H9 (cell line): Measurements from ENCODE around the gene SPTBN1. TPM values are rescaled to one million over a fixed set of nuclear protein-coding genes. Genes with fewer than 3 reads are reported as not detected.

Source experiments
- DNase-seq: peaks from one replicate; pipeline ENCODE4 v3.0.0-alpha.2; 2017
- H2AFZ ChIP-seq: one replicate; pipeline ENCODE4 v1.6.1; 2013; ENCODE audit warnings: mild to moderate bottlenecking, low read length, control low read depth, moderate library complexity
- H2AK5ac ChIP-seq: 2 replicates; pipeline ENCODE4 v1.6.1; 2013; ENCODE audit warnings: low read length, control low read depth, mixed read lengths; ENCODE audit not compliant: insufficient read length
- H2BK120ac ChIP-seq: one replicate; pipeline ENCODE4 v1.6.1; 2013; ENCODE audit warnings: low read depth, mild to moderate bottlenecking, low read length, control low read depth, inconsistent platforms; ENCODE audit not compliant: poor library complexity, severe bottlenecking
- H2BK12ac ChIP-seq: 2 replicates; pipeline ENCODE4 v1.6.1; 2013; ENCODE audit warnings: low read length, control low read depth, mixed read lengths, low read depth; ENCODE audit not compliant: insufficient read length
- H2BK15ac ChIP-seq: 2 replicates; pipeline ENCODE4 v1.6.1; 2013; ENCODE audit warnings: low read depth, low read length, control low read depth
- H2BK20ac ChIP-seq: one replicate; pipeline ENCODE4 v1.6.1; 2013; ENCODE audit warnings: low read depth, mild to moderate bottlenecking, low read length, control low read depth, inconsistent platforms; ENCODE audit not compliant: poor library complexity, severe bottlenecking
- H2BK5ac ChIP-seq: 2 replicates; pipeline ENCODE4 v1.6.1; 2013; ENCODE audit warnings: low read length, control low read depth, mixed read lengths; ENCODE audit not compliant: insufficient read length
- H3K14ac ChIP-seq: 2 replicates; pipeline ENCODE4 v1.6.1; 2013; ENCODE audit warnings: low read length, control low read depth; ENCODE audit not compliant: insufficient read depth
- H3K18ac ChIP-seq: 2 replicates; pipeline ENCODE4 v1.6.1; 2013; ENCODE audit warnings: low read depth, mild to moderate bottlenecking, mixed read lengths, low read length, control low read depth; ENCODE audit not compliant: insufficient read length
- H3K23ac ChIP-seq: 2 replicates; pipeline ENCODE4 v1.6.1; 2013; ENCODE audit warnings: low read length, control low read depth, mixed read lengths, low read depth; ENCODE audit not compliant: insufficient read length
- H3K23me2 ChIP-seq: 2 replicates; pipeline ENCODE4 v1.6.1; 2013; ENCODE audit warnings: low read depth, mild to moderate bottlenecking, mixed read lengths, low read length, control low read depth; ENCODE audit not compliant: insufficient read length, poor library complexity, severe bottlenecking
- H3K27ac ChIP-seq: 2 replicates; pipeline ENCODE4 v1.5.1; 2013; ENCODE audit warnings: low read length, control low read depth, mixed read lengths, low read depth; ENCODE audit not compliant: insufficient read length
- H3K27me3 ChIP-seq: 2 replicates; pipeline ENCODE4 v1.6.1; 2013; ENCODE audit warnings: low read length, control low read depth, inconsistent platforms; ENCODE audit not compliant: insufficient read depth
- H3K4ac ChIP-seq: 2 replicates; pipeline ENCODE4 v1.6.1; 2013; ENCODE audit warnings: low read depth, mild to moderate bottlenecking, control low read depth, inconsistent platforms, low read length, moderate library complexity
- H3K4me1 ChIP-seq: 2 replicates; pipeline ENCODE4 v1.6.1; 2013; ENCODE audit warnings: low read length, control low read depth, inconsistent platforms; ENCODE audit not compliant: insufficient read depth
- H3K4me2 ChIP-seq: 2 replicates; pipeline ENCODE4 v1.6.1; 2013; ENCODE audit warnings: low read length, control low read depth, mixed read lengths; ENCODE audit not compliant: insufficient read length, insufficient read depth
- H3K56ac ChIP-seq: 2 replicates; pipeline ENCODE4 v1.6.1; 2013; ENCODE audit warnings: low read depth, mild to moderate bottlenecking, mixed read lengths, low read length, control low read depth; ENCODE audit not compliant: insufficient read length
- H3K79me1 ChIP-seq: 2 replicates; pipeline ENCODE4 v1.6.1; 2013; ENCODE audit warnings: low read depth, mild to moderate bottlenecking, moderate library complexity, low read length, control low read depth, inconsistent platforms; ENCODE audit not compliant: insufficient read depth, poor library complexity, severe bottlenecking
- H3K79me2 ChIP-seq: 2 replicates; pipeline ENCODE4 v1.6.1; 2013; ENCODE audit warnings: low read length, control low read depth, inconsistent platforms; ENCODE audit not compliant: insufficient read depth
- H3K9ac ChIP-seq: 2 replicates; pipeline ENCODE4 v1.6.1; 2013; ENCODE audit warnings: low read length, control low read depth, mixed read lengths; ENCODE audit not compliant: insufficient read length; ENCODE audit errors: extremely low read depth
- H3K9me3 ChIP-seq: one replicate; pipeline ENCODE4 v1.6.1; 2013; ENCODE audit warnings: low read depth, low read length, inconsistent platforms; ENCODE audit not compliant: control insufficient read depth
- H3T11ph ChIP-seq: one replicate; pipeline ENCODE4 v1.6.1; 2013; ENCODE audit warnings: mild to moderate bottlenecking, low read length, control low read depth, inconsistent platforms
- H4K20me1 ChIP-seq: one replicate; pipeline ENCODE4 v1.6.1; 2013; ENCODE audit not compliant: control insufficient read depth, insufficient read length, insufficient read depth
- H4K5ac ChIP-seq: 2 replicates; pipeline ENCODE4 v1.6.1; 2013; ENCODE audit warnings: low read depth, mild to moderate bottlenecking, mixed read lengths, low read length, control low read depth; ENCODE audit not compliant: insufficient read length
- H4K8ac ChIP-seq: replicated peaks from 2 replicates; pipeline ENCODE4 v1.6.1; 2013; ENCODE audit warnings: low read length, control low read depth, mixed read lengths, low read depth; ENCODE audit not compliant: insufficient read length
- H4K91ac ChIP-seq: 2 replicates; pipeline ENCODE4 v1.6.1; 2013; ENCODE audit warnings: low read depth, mild to moderate bottlenecking, moderate library complexity, mixed read lengths, low read length, control low read depth; ENCODE audit not compliant: insufficient read length
- H3K27ac Mint-ChIP-seq, 3 experiments: 2 replicates in 2 of 3; 3 replicates in 1 of 3; pipeline ENCODE4 v1.8.0; 2020 to 2021; ENCODE audit warnings: mixed read lengths in 3 of 3, mild to moderate bottlenecking in 1 of 3, moderate library complexity in 1 of 3
- H3K27me3 Mint-ChIP-seq: 2 replicates; pipeline ENCODE4 v1.8.0; 2021; ENCODE audit warnings: low read depth, mild to moderate bottlenecking, moderate library complexity, mixed read lengths
- H3K36me3 Mint-ChIP-seq, 3 experiments: 2 replicates in 2 of 3; 3 replicates in 1 of 3; pipeline ENCODE4 v1.8.0; 2020 to 2021; ENCODE audit warnings: low read depth in 3 of 3, mixed read lengths in 3 of 3; ENCODE audit not compliant: insufficient read depth in 1 of 3
- H3K4me1 Mint-ChIP-seq, 2 experiments: 2 replicates each; pipeline ENCODE4 v1.8.0; 2020; ENCODE audit warnings: mixed read lengths in 2 of 2
- H3K4me3 Mint-ChIP-seq, 2 experiments: 2 replicates in 1 of 2; 3 replicates in 1 of 2; pipeline ENCODE4 v1.8.0; 2020 to 2021; ENCODE audit warnings: mild to moderate bottlenecking in 2 of 2, mixed read lengths in 2 of 2, moderate library complexity in 1 of 2
- H3K9me3 Mint-ChIP-seq, 2 experiments: 2 replicates in 1 of 2; 3 replicates in 1 of 2; pipeline ENCODE4 v1.8.0; 2020; ENCODE audit warnings: mild to moderate bottlenecking in 2 of 2, mixed read lengths in 2 of 2, moderate library complexity in 1 of 2
- CTCF ChIP-seq: fragments of 200-600 bp; sonication (generic); conservative IDR thresholded peaks from 3 replicates; pipeline ENCODE4 v1.8.0; 2021; ENCODE audit warnings: antibody characterized with exemption, mild to moderate bottlenecking
- WGBS: extraction: QIAGEN DNeasy Blood & Tissue Kit; methylation state at CpG from one replicate; pipeline ENCODE4 v1.1.7; 2013; ENCODE audit warnings: missing lambda C conversion rate, low lambda C conversion rate, mixed read lengths; ENCODE audit not compliant: insufficient read length; ENCODE audit errors: extremely low coverage; 5-methylcytosine and 5-hydroxymethylcytosine counted together
- total RNA-seq: library from RNA; stranded (reverse); gene quantifications from 2 replicates; pipeline ENCODE4 v1.2.1, GENCODE V29; 2021

The SPTBN1 gene
- total RNA-seq, 1 experiment from 2014 or later = 164 TPM

- no peaks in the 10 kb centered on the region for H3K4me1 Mint-ChIP-seq
- no peak overlapping the region for H2BK15ac ChIP-seq
- no peak overlapping the region for H3K27ac Mint-ChIP-seq
- no peak overlapping the region for H3K23ac ChIP-seq
- H2BK20ac ChIP-seq = no peak overlapping the region
- H3K18ac ChIP-seq = no peak overlapping the region
- H3K27me3 ChIP-seq = no peaks in the 10 kb centered on the region
- no peak overlapping the region for H3K4me2 ChIP-seq
- H2BK120ac ChIP-seq = no peak overlapping the region
- peaks cover 70 to 100% (median 93%) of the 10 kb centered on the region in 3 experiments for H3K36me3 Mint-ChIP-seq
- no peaks in the 10 kb centered on the region for H3K9me3 ChIP-seq
- WGBS = no CpG with 5 or more reads among the region's 3 CpGs
- H3K79me1 ChIP-seq = no peaks in the 10 kb centered on the region
- H2AK5ac ChIP-seq = no peak overlapping the region
- no peaks in the 10 kb centered on the region for H3K4me1 ChIP-seq
- DNase-seq = no peak
- H4K20me1 ChIP-seq = no peaks in the 10 kb centered on the region
- no peak overlapping the region for H3K14ac ChIP-seq
- no peak overlapping the region for H3K56ac ChIP-seq
- H3K9me3 Mint-ChIP-seq = no peaks in the 10 kb centered on the region
- H3K4ac ChIP-seq = no peak overlapping the region
- H2AFZ ChIP-seq = no peak overlapping the region
- no peaks in the 10 kb centered on the region for H3K23me2 ChIP-seq
- H3K27me3 Mint-ChIP-seq = no peaks in the 10 kb centered on the region
- H4K8ac ChIP-seq = no peak overlapping the region
- H4K5ac ChIP-seq = no peak overlapping the region
- H2BK12ac ChIP-seq = no peak overlapping the region
- H3T11ph ChIP-seq = no peak overlapping the region
- H3K9ac ChIP-seq = no peak overlapping the region
- H4K91ac ChIP-seq = no peak overlapping the region
- H3K79me2 ChIP-seq = no peaks in the 10 kb centered on the region
- H2BK5ac ChIP-seq = no peak overlapping the region
- no peak overlapping the region for H3K4me3 Mint-ChIP-seq
- no peak for TF ChIP-seq CTCF
- H3K27ac ChIP-seq = no peak overlapping the region
Measured at GRCh38 chr2:54648256-54648655, 192.1 kb downstream of the SPTBN1 start.
